Kidney (tissue), 22 donors: ENCODE measurements around the gene RAPH1. TPM values are rescaled to one million over a fixed set of nuclear protein-coding genes. Genes with fewer than 3 reads are reported as not detected.
A peak's percentile ranks its signal among the peaks of the same experiment; 100 is the strongest.

ENCODE experiments used
- DNase-seq, 5 donors: peaks; one replicate each; pipeline ENCODE4 v3.0.0-alpha.2; 2013 to 2020
- FAIRE-seq: peaks from 2 replicates; lab custom pipeline; 2012; peaks lifted over from hg19 to GRCh38; lab: Jason Lieb, UNC
- H3K27ac ChIP-seq, 2 donors: one replicate each; pipeline ENCODE4 v1.7.0; 2013; ENCODE audit warnings: low read depth in 2 of 2, low read length in 2 of 2, inconsistent platforms in 1 of 2
- H3K27me3 ChIP-seq: one replicate; pipeline ENCODE4 v1.7.1; 2013; ENCODE audit warnings: low read length, inconsistent platforms; ENCODE audit not compliant: control insufficient read depth, insufficient read depth
- H3K36me3 ChIP-seq, 3 donors: one replicate each; pipeline versions ENCODE4 v1.7.0 to v1.7.1; 2013; ENCODE audit warnings: low read length in 3 of 3, control low read depth in 1 of 3, inconsistent platforms in 1 of 3; ENCODE audit not compliant: insufficient read depth in 3 of 3, control insufficient read depth in 2 of 3
- H3K4me1 ChIP-seq, 3 donors: one replicate each; pipeline versions ENCODE4 v1.7.0 to v1.7.1; 2013; ENCODE audit warnings: low read length in 3 of 3, inconsistent platforms in 1 of 3, low read depth in 1 of 3; ENCODE audit not compliant: control insufficient read depth in 2 of 3, insufficient read depth in 2 of 3
- H3K4me3 ChIP-seq, 3 donors: one replicate each; pipeline versions ENCODE4 v1.7.0 to v1.8.1; 2013; ENCODE audit warnings: low read length in 3 of 3, control low read depth in 1 of 3, inconsistent platforms in 1 of 3
- H3K9ac ChIP-seq, 3 donors: one replicate each; pipeline versions ENCODE4 v1.7.0 to v1.7.1; 2013; ENCODE audit warnings: low read length in 3 of 3, control low read depth in 1 of 3, inconsistent platforms in 1 of 3
- H3K9me3 ChIP-seq, 3 donors: one replicate each; pipeline versions ENCODE4 v1.7.0 to v1.7.1; 2013; ENCODE audit warnings: low read length in 3 of 3, control low read depth in 1 of 3, inconsistent platforms in 1 of 3; ENCODE audit not compliant: control insufficient read depth in 2 of 3, insufficient read depth in 1 of 3
- CTCF ChIP-seq: IDR thresholded peaks from 3 replicates; pipeline ENCODE4 v1.5.1; 2012; ENCODE audit warnings: mild to moderate bottlenecking, moderate library complexity, borderline replicate concordance; ENCODE audit not compliant: insufficient read depth; ENCODE audit errors: extremely low read depth
- intact Hi-C: fragments of 100-400 bp; cut with DNase I; formaldehyde crosslinking; loops from one replicate; pipeline ENCODE4 v1.11.1; 2022
- long read RNA-seq, 10 donors: library from polyadenylated mRNA in 1 of 10; unstranded in 1 of 10; transcript quantifications; one replicate each; pipeline ENCODE4 v2.0.0 and lab custom pipeline, GENCODE V29; 2021 to 2026
- polyA plus RNA-seq: library from polyadenylated mRNA; stranded (reverse); fragments of 350-450 nt; fragmentation: Illumina TruSeq; extraction: RNeasy Lipid Tissue Mini Kit (QIAGEN cat#74804); gene quantifications from one replicate; pipeline ENCODE4 v1.2.3, GENCODE V29; 2014; ENCODE audit warnings: low read depth, low replicate concordance; ENCODE audit not compliant: insufficient read depth
- total RNA-seq: library from RNA; stranded (reverse); fragmentation: NEBNext Ultra II Directional; extraction: Animal tissue kit (Norgen Biotek cat#: 25700); gene quantifications from one replicate; pipeline ENCODE4 v1.2.1, GENCODE V29; 2021
- donor health status: control.
- donor health status: control.
- donor health status: control.
- donor health status: control.
- donor health status: control.
- donor health status: DM: yes; HTN: yes; CAD: no.
- donor health status: Normal renal cell carcinoma (clear cell type).

RAPH1 gene
- total RNA-seq (90.7 TPM), polyA plus RNA-seq (3.5 TPM)
- long read RNA-seq, donor 1 = 0 reads
- long read RNA-seq, donor 2, partial matches to known transcripts = 14 of 21 reads
- long read RNA-seq, donor 2, other reads (novel, unspliced or antisense) = 7 of 21 reads
- long read RNA-seq, donor 3, full-length matches to known transcripts = 1 of 1 reads
- long read RNA-seq, donor 3, partial matches to known transcripts = 0 of 1 reads
- long read RNA-seq, donor 3, other reads (novel, unspliced or antisense) = 0 of 1 reads
- long read RNA-seq, donor 4, full-length matches to known transcripts = 3 of 3 reads
- long read RNA-seq, donor 4, partial matches to known transcripts = 0 of 3 reads
- long read RNA-seq, donor 4, other reads (novel, unspliced or antisense) = 0 of 3 reads
- long read RNA-seq, donor 5 = 0 reads
- long read RNA-seq, donor 6, partial matches to known transcripts = 0 of 1 reads
- long read RNA-seq, donor 6, other reads (novel, unspliced or antisense) = 0 of 1 reads
- long read RNA-seq, donor 7, partial matches to known transcripts = 1 of 18 reads
- long read RNA-seq, donor 7, other reads (novel, unspliced or antisense) = 17 of 18 reads
- long read RNA-seq, donor 8, full-length matches to known transcripts = 1 of 1 reads
- long read RNA-seq, donor 8, partial matches to known transcripts = 0 of 1 reads
- long read RNA-seq, donor 8, other reads (novel, unspliced or antisense) = 0 of 1 reads
- long read RNA-seq, donor 9 = 0 reads
- long read RNA-seq, donor 10, partial matches to known transcripts = 69 of 69 reads
- long read RNA-seq, donor 10, other reads (novel, unspliced or antisense) = 0 of 69 reads

DNA sequence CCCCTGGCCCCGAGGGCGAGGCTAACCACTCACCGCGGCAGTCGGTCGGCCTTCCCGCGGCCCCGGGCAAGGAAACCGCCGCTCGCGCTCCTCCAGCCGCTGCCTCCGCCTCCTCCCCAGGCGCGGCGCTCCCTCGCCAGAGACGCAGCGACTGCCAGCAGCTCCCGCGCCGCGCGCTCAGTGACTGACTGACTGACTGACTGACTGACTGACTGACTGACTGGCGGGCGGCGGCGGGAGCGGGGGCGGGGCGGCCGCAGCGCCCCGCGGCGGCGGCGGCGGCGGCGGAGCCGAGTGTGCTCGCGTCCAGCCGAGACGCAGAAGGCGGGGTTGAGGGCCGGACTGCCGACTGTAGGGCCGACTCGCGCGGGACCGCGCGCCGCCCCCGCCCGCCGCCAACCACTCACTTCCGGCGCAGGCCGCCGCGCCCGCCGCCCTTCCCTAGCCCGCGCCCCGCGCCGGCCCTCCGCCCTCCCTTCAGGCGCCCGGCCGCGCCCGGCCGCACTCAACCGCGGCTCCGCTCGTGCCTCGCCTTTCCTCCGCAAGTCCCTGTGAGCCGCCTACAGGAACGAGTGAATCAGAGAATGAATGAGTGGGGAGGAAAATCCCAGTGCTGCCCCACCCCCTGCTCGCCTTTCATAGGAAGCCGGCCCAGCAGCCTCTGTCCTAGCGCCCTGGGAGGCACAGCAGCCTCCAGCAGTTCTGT is at the start of gene RAPH1:
RAPH1 (minus strand) TSS at position 224 of the 706 bp plus-strand sequence. CDS start 39,948 bp downstream, outside the sequence.
- intact Hi-C loops = no loop called here

DNA sequence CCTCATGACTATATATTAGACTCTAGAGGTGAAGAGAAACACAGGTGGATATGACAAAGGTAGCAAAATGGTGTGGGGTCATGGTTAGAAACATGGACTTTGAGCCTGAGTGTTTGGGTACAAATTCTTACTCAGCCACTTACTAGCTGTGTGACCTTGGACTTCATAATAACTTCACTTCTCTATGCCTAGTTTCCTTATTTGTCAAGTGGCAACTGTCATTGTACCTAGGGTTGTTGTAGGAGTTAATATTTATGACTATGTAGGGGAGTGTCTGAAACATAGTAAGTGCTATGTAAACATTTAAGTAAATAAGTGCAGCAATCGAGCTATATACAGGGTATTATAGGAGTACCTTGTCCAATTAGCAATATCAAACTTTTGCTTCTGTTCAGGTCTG is 49.7 kb upstream of the RAPH1 start:
- Histone ChIP-seq H3K9ac (no peak overlapping the region), H3K4me3 (no peak overlapping the region), H3K9me3 (no peaks in the 10 kb centered on the region), H3K27ac (no peak overlapping the region), H3K4me1 (peaks cover 3 to 11% (median 10%) of the 10 kb centered on the region in 3 donors), H3K27me3 (no peaks in the 10 kb centered on the region), H3K36me3 (no peaks in the 10 kb centered on the region)
- intact Hi-C loops = no loop called here
- TF ChIP-seq CTCF = no peak
- FAIRE-seq (no peak), DNase-seq (no peak)

More for the DNA sequence above, at the start of gene RAPH1:
- FAIRE-seq (no peak), DNase-seq (peak; percentile 87 to 96 (median 90))
- Histone ChIP-seq H3K9me3 (no peaks in the 10 kb centered on the region), H3K36me3 (no peaks in the 10 kb centered on the region), H3K4me1 (peaks cover 0 to 11% (median 0%) of the 10 kb centered on the region in 3 donors), H3K9ac (peak within 1 kb of the TSS; percentile 69 to 81 (median 77)), H3K4me3 (peak within 1 kb of the TSS; percentile 74 to 92 (median 86)), H3K27ac (peak within 1 kb of the TSS; percentile 92), H3K27me3 (no peaks in the 10 kb centered on the region)
- no peak for TF ChIP-seq CTCF

- Histone ChIP-seq H3K27me3 (no peaks in the 10 kb centered on the region), H3K27ac (no peak overlapping the region), H3K36me3 (no peaks in the 10 kb centered on the region), H3K4me1 (peaks cover 3 to 16% (median 16%) of the 10 kb centered on the region in 3 donors), H3K9ac (no peak overlapping the region), H3K9me3 (no peaks in the 10 kb centered on the region), H3K4me3 (no peak overlapping the region)
- intact Hi-C loops = no loop called here
- no peak for DNase-seq
- no peak for TF ChIP-seq CTCF
- no peak for FAIRE-seq
Measured at GRCh38 chr2:203583701-203584100, 48.6 kb upstream of the RAPH1 start.
